ENCODE data around the gene SPATA31E1.
A peak's percentile ranks its signal among the peaks of the same experiment; 100 is the strongest.
"Not testable (repeated sequence)": the region's sequence is repeated elsewhere in the genome, so short reads cannot be mapped to it uniquely, and the experiment has no call there.

The SPATA31E1 gene

DNA sequence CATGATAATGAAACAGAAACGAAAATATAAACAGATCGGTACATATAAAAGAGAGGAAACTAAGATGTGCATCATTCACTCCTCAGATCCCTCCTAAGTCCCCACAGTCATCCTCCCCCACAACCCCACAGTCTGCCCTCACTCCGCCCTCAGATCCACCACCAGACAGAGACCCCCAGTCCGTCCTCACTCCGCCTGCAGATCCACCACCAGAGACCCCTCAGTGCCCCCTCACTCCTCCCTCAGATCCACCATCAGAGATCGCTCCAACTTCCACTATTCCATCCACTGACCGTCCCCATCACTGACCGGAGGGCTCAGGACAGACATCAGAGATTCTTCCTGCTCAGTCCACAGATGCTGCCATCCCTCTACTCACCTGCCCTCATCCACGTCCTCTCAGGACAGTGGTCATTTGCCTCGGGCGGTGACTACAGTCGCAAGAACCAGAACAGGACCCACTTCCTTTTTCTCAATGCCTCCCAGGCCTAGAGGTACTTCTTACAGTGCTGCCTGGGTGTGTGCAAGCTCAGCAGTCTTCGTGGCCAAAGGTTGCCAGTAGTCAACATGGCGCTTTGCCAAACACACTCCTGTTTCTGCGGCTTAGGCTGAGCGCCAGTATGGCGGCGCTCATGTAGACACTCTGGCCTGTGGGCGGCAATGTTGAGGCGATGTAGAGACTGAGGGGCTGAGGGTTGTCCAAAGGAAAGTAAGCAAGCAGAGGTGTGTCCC is 26.8 kb downstream of the SPATA31E1 start:
- Mint-ChIP-seq H3K27ac (no peak overlapping the region), H3K27me3 (peaks cover 6% of the 10 kb centered on the region), H3K36me3 (ENCODE audit: low read depth) (no peaks in the 10 kb centered on the region), H3K4me3 (no peak overlapping the region), H3K9me3 (peaks cover 8% of the 10 kb centered on the region), H3K4me1 (no peaks in the 10 kb centered on the region)
- no peak for DNase-seq
- no peak for ATAC-seq

DNA sequence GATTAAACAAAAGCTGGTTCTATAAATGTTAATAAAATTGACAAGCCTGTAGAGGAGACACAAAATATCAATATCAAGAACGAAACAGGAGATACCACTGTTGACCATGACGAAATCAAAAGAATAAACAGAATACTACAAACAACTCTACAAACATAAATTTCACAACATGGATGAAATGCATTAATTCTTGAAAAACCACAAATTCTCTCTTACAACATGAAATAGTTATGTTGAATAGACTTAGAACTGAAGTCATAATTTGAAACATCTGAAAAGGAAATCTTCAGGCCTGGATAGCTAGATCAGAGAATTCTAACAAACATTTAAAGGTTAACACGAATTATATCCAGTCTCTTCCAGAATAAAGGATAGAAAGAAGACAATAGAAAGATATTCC is 28.1 kb downstream of the SPATA31E1 start:
- DNase-seq (no peak), ATAC-seq (no peak)
- no peaks in the 10 kb centered on the region for H3K9me3 Mint-ChIP-seq
- no peak overlapping the region for H3K4me3 Mint-ChIP-seq
- no peaks in the 10 kb centered on the region for H3K36me3 Mint-ChIP-seq (ENCODE audit: low read depth)
- no peak overlapping the region for H3K27ac Mint-ChIP-seq
- H3K27me3 Mint-ChIP-seq, result peaks cover 6% of the 10 kb centered on the region
- H3K4me1 Mint-ChIP-seq, result no peaks in the 10 kb centered on the region

DNA sequence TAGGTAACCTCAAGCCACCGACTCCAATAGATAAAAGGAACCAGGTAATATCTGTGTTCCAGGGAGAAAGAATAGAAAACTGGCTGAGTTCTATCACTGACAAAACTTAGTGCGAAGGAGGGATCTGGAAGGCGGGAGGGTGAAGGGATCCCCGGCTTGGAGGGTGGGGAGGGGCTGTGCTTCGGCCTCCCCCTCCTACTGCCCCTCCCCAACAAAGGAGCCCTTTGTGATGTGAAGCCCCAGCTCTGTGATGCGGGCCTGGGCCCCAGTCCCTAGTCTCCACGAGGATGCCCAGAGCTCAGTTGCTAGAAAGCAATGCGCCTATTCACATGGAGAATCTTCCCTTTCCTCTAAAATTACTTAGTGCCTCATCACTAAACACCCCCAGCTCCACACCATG is 35.0 kb downstream of the SPATA31E1 start, which contains the start of gene SPATA31C1:
SPATA31C1 (plus strand) TSS at position 301 of the 400 bp plus-strand sequence.
- H3K36me3 Mint-ChIP-seq (ENCODE audit: low read depth); DNase-seq; H3K4me1 Mint-ChIP-seq; H3K27me3 Mint-ChIP-seq; H3K27ac Mint-ChIP-seq; ATAC-seq; H3K9me3 Mint-ChIP-seq; H3K4me3 Mint-ChIP-seq: not testable (repeated sequence)

DNA sequence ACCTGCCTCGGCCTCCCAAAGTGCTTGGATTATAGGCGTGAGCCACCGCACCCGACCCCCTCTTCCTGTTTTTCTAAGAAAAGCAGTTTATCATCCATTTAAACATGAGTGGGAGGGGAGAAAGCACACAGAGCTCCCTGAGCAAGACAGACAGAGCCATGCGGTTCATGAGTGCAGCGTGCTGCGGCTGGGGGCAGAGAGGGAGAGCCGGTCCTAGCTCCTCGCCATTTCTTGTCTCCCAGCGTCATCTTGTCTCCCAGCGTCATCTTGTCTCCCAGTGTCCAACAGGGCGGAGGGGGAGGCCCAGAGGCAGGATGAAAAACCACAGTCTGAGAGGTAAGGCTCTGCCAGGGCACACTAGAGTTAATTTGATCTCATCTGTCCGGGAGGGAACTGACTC is 36.3 kb downstream of the SPATA31E1 start:
- not testable (repeated sequence) for H3K4me1 Mint-ChIP-seq; H3K36me3 Mint-ChIP-seq (ENCODE audit: low read depth); H3K4me3 Mint-ChIP-seq; H3K27me3 Mint-ChIP-seq; ATAC-seq; DNase-seq; H3K27ac Mint-ChIP-seq; H3K9me3 Mint-ChIP-seq

DNA sequence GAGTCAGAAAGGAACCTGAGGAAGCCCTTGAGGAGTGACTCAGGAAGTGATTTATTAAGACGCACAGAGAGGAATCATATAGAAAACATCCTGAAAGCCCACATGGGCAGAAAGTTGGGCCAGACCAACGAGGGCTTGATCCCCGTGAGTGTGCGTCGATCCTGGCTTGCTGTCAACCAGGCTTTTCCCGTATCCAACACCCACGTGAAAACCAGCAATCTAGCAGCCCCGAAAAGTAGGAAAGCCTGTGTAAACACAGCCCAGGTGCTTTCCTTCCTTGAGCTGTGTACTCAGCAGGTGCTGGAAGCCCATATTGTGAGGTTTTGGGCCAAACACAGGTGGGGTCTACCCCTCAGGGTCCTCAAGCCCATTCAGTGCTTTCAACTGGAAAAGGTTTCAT is 38.9 kb downstream of the SPATA31E1 start:
- DNase-seq; H3K27ac Mint-ChIP-seq; H3K4me3 Mint-ChIP-seq; H3K4me1 Mint-ChIP-seq; H3K27me3 Mint-ChIP-seq; H3K9me3 Mint-ChIP-seq; H3K36me3 Mint-ChIP-seq (ENCODE audit: low read depth); ATAC-seq: not testable (repeated sequence)

DNA sequence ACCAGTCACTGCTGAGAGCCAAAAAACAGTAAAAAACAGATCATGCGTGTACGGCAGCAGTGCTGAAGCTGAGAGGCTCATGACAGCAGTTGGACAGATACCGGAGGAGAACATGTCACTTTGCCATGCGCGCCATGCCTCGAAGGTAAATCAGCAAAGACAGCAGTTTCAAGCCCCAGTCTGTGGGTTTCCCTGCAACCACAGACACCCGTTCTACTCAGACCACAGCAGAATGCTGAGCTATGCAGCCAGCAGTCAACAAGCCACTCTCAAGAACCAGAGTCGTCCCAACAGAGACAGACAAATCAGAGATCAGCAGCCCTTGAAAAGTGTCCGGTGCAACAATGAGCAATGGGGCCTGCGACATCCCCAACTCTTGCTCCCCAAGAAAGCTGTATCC is 40.3 kb downstream of the SPATA31E1 start:
- ATAC-seq; H3K9me3 Mint-ChIP-seq; H3K27me3 Mint-ChIP-seq; H3K27ac Mint-ChIP-seq; H3K4me1 Mint-ChIP-seq; H3K4me3 Mint-ChIP-seq; H3K36me3 Mint-ChIP-seq (ENCODE audit: low read depth); DNase-seq: not testable (repeated sequence)

DNA sequence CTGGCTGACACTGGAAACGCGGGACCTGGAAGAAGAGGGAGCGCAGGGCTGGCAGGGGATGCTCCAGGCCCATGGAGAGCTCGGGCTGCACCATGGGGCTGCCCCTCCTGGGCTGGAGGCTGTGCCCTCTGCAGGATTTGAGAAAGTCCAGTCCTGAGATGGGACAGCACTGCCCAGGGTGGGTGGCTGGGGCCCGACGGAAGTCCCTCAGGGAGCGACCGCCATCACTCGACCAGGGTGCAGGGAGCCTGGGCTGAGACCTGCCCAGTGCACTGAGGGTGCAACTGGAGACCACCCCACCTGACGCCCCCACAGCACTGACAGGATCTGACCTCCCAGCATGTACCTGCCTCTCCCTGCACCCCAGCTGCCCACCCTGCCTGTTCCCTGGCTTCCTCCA is 42.2 kb downstream of the SPATA31E1 start:
- H3K4me3 Mint-ChIP-seq; H3K9me3 Mint-ChIP-seq; H3K4me1 Mint-ChIP-seq; ATAC-seq; H3K27ac Mint-ChIP-seq; H3K27me3 Mint-ChIP-seq; DNase-seq; H3K36me3 Mint-ChIP-seq (ENCODE audit: low read depth): not testable (repeated sequence)

DNA sequence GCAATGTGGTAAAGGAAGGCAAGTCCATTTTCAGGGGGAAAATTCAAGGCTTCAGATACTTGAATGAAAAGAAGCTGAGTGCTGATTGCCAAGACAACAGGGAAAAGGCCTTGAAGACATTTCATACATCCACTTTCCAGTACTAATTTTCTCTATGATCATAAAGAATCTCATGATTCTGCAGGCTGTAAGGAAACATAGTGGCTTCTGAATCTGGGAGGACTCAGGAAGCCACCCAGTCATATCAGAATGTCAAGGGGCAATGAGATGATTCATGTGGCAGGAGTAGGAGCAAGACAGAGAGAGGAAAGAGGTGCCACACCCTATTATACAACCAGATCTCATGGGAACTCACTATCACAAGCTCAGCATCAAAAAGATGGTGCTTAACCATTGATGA is 46.5 kb downstream of the SPATA31E1 start:
- H3K4me3 Mint-ChIP-seq; H3K27me3 Mint-ChIP-seq; H3K27ac Mint-ChIP-seq; H3K9me3 Mint-ChIP-seq; ATAC-seq; DNase-seq; H3K4me1 Mint-ChIP-seq; H3K36me3 Mint-ChIP-seq (ENCODE audit: low read depth): not testable (repeated sequence)

DNA sequence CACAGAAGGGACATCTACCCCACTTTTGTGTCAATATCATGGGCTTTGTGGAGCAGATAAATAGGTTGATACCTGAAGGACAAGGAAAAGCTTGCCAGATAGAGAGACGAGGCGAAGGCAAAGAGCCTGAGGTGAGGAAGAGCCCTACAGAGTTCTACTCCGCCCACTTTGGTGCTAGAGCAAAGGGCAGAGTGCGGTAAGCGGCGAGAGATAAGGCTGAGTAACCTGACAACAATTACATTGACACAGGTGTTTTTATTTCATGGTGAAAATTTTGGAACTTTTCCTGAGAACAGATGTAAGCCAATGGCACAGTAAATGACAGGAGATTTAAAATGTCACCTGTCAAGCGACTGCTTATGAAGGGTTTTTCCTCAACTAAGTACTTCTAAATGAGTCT is 51.8 kb downstream of the SPATA31E1 start:
- H3K4me1 Mint-ChIP-seq; H3K4me3 Mint-ChIP-seq; H3K36me3 Mint-ChIP-seq (ENCODE audit: low read depth); H3K9me3 Mint-ChIP-seq; H3K27ac Mint-ChIP-seq; ATAC-seq; DNase-seq: not testable (repeated sequence)
- H3K27me3 Mint-ChIP-seq, result peaks cover 12% of the 10 kb centered on the region

DNA sequence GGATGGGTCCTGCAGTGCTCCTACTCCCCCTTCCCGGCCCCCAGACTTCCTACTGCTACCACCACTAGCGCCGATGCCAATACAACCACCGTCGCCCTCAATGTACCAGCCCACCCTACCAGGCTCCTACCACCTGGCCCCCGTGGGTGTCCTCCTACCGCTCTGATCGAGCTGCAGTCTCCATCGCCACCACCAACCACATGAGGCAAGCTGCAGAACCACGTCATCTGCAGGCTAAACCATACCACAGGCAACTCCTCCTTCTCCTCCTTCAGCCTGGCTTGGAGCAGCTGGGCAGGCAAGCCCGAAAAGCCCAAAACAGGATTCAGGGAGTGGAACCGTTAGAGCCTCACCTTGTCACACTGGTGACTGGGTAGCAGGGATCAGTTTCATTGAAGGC is 54.7 kb downstream of the SPATA31E1 start:
- ATAC-seq, result peak; percentile 52
- H3K4me3 Mint-ChIP-seq, result not testable (repeated sequence)

DNA sequence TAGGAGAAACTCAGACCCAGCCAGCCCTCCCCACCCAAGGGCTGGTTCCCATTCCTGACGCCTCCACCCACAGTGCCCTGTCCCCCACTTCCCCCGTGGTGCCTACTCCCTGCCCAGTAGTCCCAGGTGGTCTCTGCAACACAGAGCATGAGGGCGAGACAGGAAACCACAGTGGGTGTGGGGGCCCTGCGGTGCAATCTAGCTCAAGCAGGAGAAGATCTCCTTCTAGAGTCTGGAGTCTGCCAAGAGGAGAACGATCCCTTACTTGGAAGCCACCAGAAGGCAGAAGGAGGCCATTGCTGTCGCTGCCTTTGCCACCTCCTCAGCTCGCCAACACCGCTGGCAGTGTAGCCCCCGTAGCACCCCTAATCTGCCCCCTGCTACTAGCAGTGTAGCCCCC is 55.2 kb downstream of the SPATA31E1 start:
- peaks cover 13% of the 10 kb centered on the region for H3K27me3 Mint-ChIP-seq
- not testable (repeated sequence) for H3K36me3 Mint-ChIP-seq (ENCODE audit: low read depth); H3K27ac Mint-ChIP-seq; ATAC-seq; H3K4me1 Mint-ChIP-seq; DNase-seq; H3K9me3 Mint-ChIP-seq; H3K4me3 Mint-ChIP-seq

More for the DNA sequence above, 54.7 kb downstream of the SPATA31E1 start:
- peaks cover 12% of the 10 kb centered on the region for H3K27me3 Mint-ChIP-seq
- not testable (repeated sequence) for H3K36me3 Mint-ChIP-seq (ENCODE audit: low read depth); DNase-seq; H3K4me1 Mint-ChIP-seq; H3K27ac Mint-ChIP-seq; H3K9me3 Mint-ChIP-seq

DNA sequence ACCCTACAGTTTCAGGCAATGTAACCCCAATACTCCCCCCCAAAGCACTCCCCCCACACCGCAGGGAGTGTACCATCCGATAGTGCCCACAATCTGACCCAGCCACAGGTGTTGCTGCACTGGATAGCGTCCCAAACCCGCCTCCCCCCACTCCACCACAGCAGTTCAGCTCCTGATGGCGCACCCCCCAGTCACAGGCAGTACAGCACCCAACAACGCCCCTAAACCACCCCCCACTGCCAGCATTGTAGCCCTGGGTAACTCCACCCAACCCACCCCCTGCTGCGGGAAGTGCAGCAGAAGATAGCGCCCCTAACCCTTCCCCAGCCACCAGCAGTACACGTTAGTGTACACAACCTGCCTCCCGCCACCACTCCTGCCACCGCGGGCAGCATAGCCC is 55.7 kb downstream of the SPATA31E1 start:
- not testable (repeated sequence) for H3K4me3 Mint-ChIP-seq; DNase-seq; ATAC-seq; H3K4me1 Mint-ChIP-seq; H3K36me3 Mint-ChIP-seq (ENCODE audit: low read depth); H3K9me3 Mint-ChIP-seq; H3K27ac Mint-ChIP-seq
- H3K27me3 Mint-ChIP-seq, result peaks cover 13% of the 10 kb centered on the region

Data from activated naive CD8-positive, alpha-beta T cell treated with anti-CD3 and anti-CD28 coated beads, Interleukin-2, amount 50 U/mL, for 24 hours (primary cell).